ENCODE measurements around the gene SUCLG2. TPM values are rescaled to one million over a fixed set of nuclear protein-coding genes. Genes with fewer than 3 reads are reported as not detected.
A peak's percentile ranks its signal among the peaks of the same experiment; 100 is the strongest.

SUCLG2 gene
- polyA plus RNA-seq, 2 of the 4 experiments (the other 2 are of a cell fraction) = 39.8 to 61.3 TPM

- WGBS (ENCODE audit: missing lambda C conversion rate) = 66% methylated on average over 6 of the region's 6 CpGs
- CTCF ChIA-PET = interaction anchor here (1.7 kb wide), 1 partner anchor 16 kb away, joined by 3 read pairs; no protein-coding TSS in a partner anchor
- POLR2A ChIA-PET = no interaction called here
- no peak for FAIRE-seq
- TF ChIP-seq FOSL2 (IDR thresholded peaks at IDR 0.05) (no peak), FOSL2 (CRISPR knock-in tag; IDR thresholded peaks at IDR 0.05) (no peak)
- Histone ChIP-seq H3K4me3 (no peak overlapping the region), H3K4me1 (peaks cover 27% of the 10 kb centered on the region), H3K27ac (no peak overlapping the region), H3K4me2 (no peak overlapping the region), H3K9me3 (no peaks in the 10 kb centered on the region)
- DNase-seq (ENCODE audit: low read depth in 1 of 2, low spot score in 1 of 2) = no peak
- peak in 1 of 2 experiments; percentile 29; a peak in 1 of 6 replicates for ATAC-seq
These were observed 123.0 kb downstream of the SUCLG2 start for GRCh38 chr3:67531181-67532101.

- H3K9me3 ChIP-seq = no peaks in the 10 kb centered on the region
- no peak overlapping the region for H3K4me3 ChIP-seq
- FAIRE-seq (no peak), DNase-seq (ENCODE audit: low read depth in 1 of 2, low spot score in 1 of 2) (no peak), ATAC-seq (no peak)
- peak overlapping the region in 1 of 2 experiments; percentile 8; a peak in 1 of 6 replicates for H3K27ac ChIP-seq
- ChIA-PET POLR2A (no interaction called here), CTCF (interaction anchor here (1.7 kb wide), 1 partner anchor 17 kb away, joined by 3 read pairs; no protein-coding TSS in a partner anchor)
- H3K4me1 ChIP-seq = peaks cover 27% of the 10 kb centered on the region
- H3K4me2 ChIP-seq = peak overlapping the region; percentile 22; the same call in 1 of the 3 replicates
- 89% methylated on average over 1 of the region's 1 CpG for WGBS (ENCODE audit: missing lambda C conversion rate)
- TF ChIP-seq NPAS2 (CRISPR knock-in tag; IDR thresholded peaks at IDR 0.05; ENCODE audit: borderline replicate concordance) (no peak), ESRRA (IDR thresholded peaks at IDR 0.05; ENCODE audit: borderline replicate concordance, low read length) (no peak), TFCP2L1 (CRISPR knock-in tag; IDR thresholded peaks at IDR 0.05) (no peak), NR3C1 (IDR thresholded peaks at IDR 0.05) (no peak), HOXA7 (CRISPR knock-in tag; IDR thresholded peaks at IDR 0.05) (no peak), ZSCAN20 (CRISPR knock-in tag; IDR thresholded peaks at IDR 0.05) (no peak), FOXS1 (CRISPR knock-in tag; IDR thresholded peaks at IDR 0.05) (no peak), EHF (CRISPR knock-in tag; IDR thresholded peaks at IDR 0.05) (no peak), FOSL2 (IDR thresholded peaks at IDR 0.05) (no peak), FOSL2 (CRISPR knock-in tag; IDR thresholded peaks at IDR 0.05) (no peak), RFX5 (IDR thresholded peaks at IDR 0.05) (no peak), KDM1A (IDR thresholded peaks at IDR 0.05; ENCODE audit: low read depth) (no peak), MAZ (IDR thresholded peaks at IDR 0.05; ENCODE audit: borderline replicate concordance, low read depth, low read length) (no peak), CEBPB (IDR thresholded peaks at IDR 0.05) (no peak), TP53 (CRISPR knock-in tag; IDR thresholded peaks at IDR 0.05) (no peak), E2F6 (IDR thresholded peaks at IDR 0.05; ENCODE audit: borderline replicate concordance, low read depth) (no peak), ZNF302 (CRISPR knock-in tag; IDR thresholded peaks at IDR 0.05) (no peak), MYC (IDR thresholded peaks at IDR 0.05; ENCODE audit: borderline replicate concordance, low read length) (no peak), REST (IDR thresholded peaks at IDR 0.05) (no peak)
These were observed 124.5 kb downstream of the SUCLG2 start for GRCh38 chr3:67529915-67530314.
